HCT116 (cell line): ENCODE measurements around the gene GLTP. TPM values are rescaled to one million over a fixed set of nuclear protein-coding genes. Genes with fewer than 3 reads are reported as not detected.

Experiments
- ATAC-seq: fragments of 200-7000 bp; cut with Tn5 transposase; 2 replicates; pipeline ENCODE4 v1.9.1; 2020; ENCODE audit warnings: mild to moderate bottlenecking, moderate library complexity
- BruUV-seq: library from RNA; stranded (reverse); fragments of 400-500 nt; replicated peaks from 2 replicates; lab custom pipeline; 2021; lab: Mats Ljungman, UMichigan
- CTCF ChIA-PET: fragments of 300-600 bp; sonication (Branson Sonifier 250); formaldehyde crosslinking; loops from one replicate; lab custom pipeline; 2021; ENCODE audit warnings: antibody characterized with exemption; lab: Charles Lee
- POLR2A ChIA-PET: fragments of 300-600, 350-600 bp; sonication (Branson Sonifier 250); formaldehyde crosslinking; loops from one replicate; lab custom pipeline; 2021; ENCODE audit warnings: antibody characterized with exemption; lab: Charles Lee
- RAD21 ChIA-PET, 2 experiments: fragments of 300-600 bp; sonication (Branson Sonifier 250); formaldehyde crosslinking; loops; one replicate each; lab custom pipeline; 2023; ENCODE audit warnings: low total read pairs in 2 of 2; ENCODE audit not compliant: uncharacterized antibody in 2 of 2, unreplicated experiment in 2 of 2, low non-redundant PET in 1 of 2; lab: Charles Lee
- DNase-seq: peaks from one replicate; pipeline ENCODE4 v3.0.0-alpha.2; 2010; ENCODE audit warnings: low read depth, low spot score
- H2AFZ ChIP-seq: fragments of 200-600 bp; shearing (Covaris generic), sonication (generic); 2 replicates; pipeline ENCODE4 v1.6.1; 2017; ENCODE audit warnings: low read depth, mixed run types, mixed read lengths, antibody characterized with exemption, low read length; ENCODE audit not compliant: poor library complexity, severe bottlenecking
- H3K27ac ChIP-seq: 2 replicates; pipeline ENCODE4 v1.5.1; 2012; ENCODE audit warnings: low read depth, low read length
- H3K27me3 ChIP-seq: fragments of 200-600 bp; sonication (generic); 2 replicates; pipeline ENCODE4 v1.6.1; 2016; ENCODE audit warnings: mixed run types, low read length, mixed read lengths; ENCODE audit not compliant: insufficient read depth
- H3K36me3 ChIP-seq, 2 experiments: fragments of 200-500 bp in 1 of 2; fragments of 200-600 bp in 1 of 2; sonication (Bioruptor generic) in 1 of 2; sonication (generic) in 1 of 2; 2 replicates each; pipeline versions ENCODE4 v1.5.1 to v1.6.1; 2014 to 2016; ENCODE audit warnings: low read length in 2 of 2, inconsistent platforms in 1 of 2, mixed read lengths in 1 of 2, mixed run types in 1 of 2; ENCODE audit not compliant: insufficient read depth in 2 of 2, control insufficient read depth in 1 of 2
- H3K4me1 ChIP-seq, 2 experiments: fragments of 200-600 bp in 1 of 2; sonication (generic) in 1 of 2; 2 replicates each; pipeline versions ENCODE4 v1.5.1 to v1.6.1; 2012 to 2017; ENCODE audit warnings: low read length in 2 of 2, inconsistent platforms in 1 of 2, mild to moderate bottlenecking in 1 of 2, mixed read lengths in 1 of 2, mixed run types in 1 of 2, moderate library complexity in 1 of 2; ENCODE audit not compliant: insufficient read depth in 2 of 2, control insufficient read depth in 1 of 2
- H3K4me2 ChIP-seq: fragments of 200-600 bp; sonication (generic); 2 replicates; pipeline ENCODE4 v1.6.1; 2017; ENCODE audit warnings: mixed run types, low read length, mixed read lengths
- H3K4me3 ChIP-seq, 2 experiments: fragments of 200-600 bp in 1 of 2; sonication (generic) in 1 of 2; replicated peaks in 1 of 2; 2 replicates each; pipeline ENCODE4 v1.5.1; 2011 to 2016; ENCODE audit warnings: low read length in 2 of 2, control low read depth in 1 of 2, low read depth in 1 of 2, mild to moderate bottlenecking in 1 of 2, mixed read lengths in 1 of 2, mixed run types in 1 of 2
- H3K79me2 ChIP-seq: fragments of 200-600 bp; sonication (generic); 2 replicates; pipeline ENCODE4 v1.6.1; 2017; ENCODE audit warnings: mild to moderate bottlenecking, mixed run types, low read length, moderate library complexity, mixed read lengths; ENCODE audit not compliant: insufficient read depth
- H3K9ac ChIP-seq: fragments of 200-600 bp; sonication (generic); 2 replicates; pipeline ENCODE4 v1.6.1; 2016; ENCODE audit warnings: low read length, mixed read lengths
- H3K9me2 ChIP-seq: fragments of 200-600 bp; sonication (generic), shearing (Covaris generic); 2 replicates; pipeline ENCODE4 v1.6.1; 2017; ENCODE audit warnings: mixed run types, mild to moderate bottlenecking, moderate library complexity; ENCODE audit not compliant: insufficient read depth
- H3K9me3 ChIP-seq, 2 experiments: fragments of 200-500 bp in 1 of 2; fragments of 200-600 bp in 1 of 2; sonication (Bioruptor generic) in 1 of 2; sonication (generic) in 1 of 2; 2 replicates each; pipeline ENCODE4 v1.6.1; 2014 to 2017; ENCODE audit warnings: low read length in 2 of 2, mixed read lengths in 2 of 2, inconsistent platforms in 1 of 2, low read depth in 1 of 2, mild to moderate bottlenecking in 1 of 2, mixed run types in 1 of 2, moderate library complexity in 1 of 2; ENCODE audit not compliant: control insufficient read depth in 1 of 2, insufficient read depth in 1 of 2
- H4K20me1 ChIP-seq: fragments of 200-600 bp; sonication (generic), shearing (Covaris generic); 2 replicates; pipeline ENCODE4 v1.6.1; 2017; ENCODE audit warnings: mixed run types, mild to moderate bottlenecking, moderate library complexity; ENCODE audit not compliant: insufficient read depth
- CTCF ChIP-seq, 3 experiments: fragments of 200-600 bp in 1 of 3; sonication (generic) in 1 of 3; IDR thresholded peaks in 2 of 3; conservative IDR thresholded peaks in 1 of 3; 2 replicates each; pipeline ENCODE4 v1.5.1; 2012 to 2017; ENCODE audit warnings: low read depth in 2 of 3, low read length in 2 of 3, antibody characterized with exemption in 1 of 3, borderline replicate concordance in 1 of 3, control low read depth in 1 of 3, mild to moderate bottlenecking in 1 of 3, mixed read lengths in 1 of 3, mixed run types in 1 of 3, moderate library complexity in 1 of 3; ENCODE audit not compliant: insufficient read depth in 1 of 3
- ELF1 ChIP-seq: IDR thresholded peaks from 2 replicates; pipeline ENCODE4 v1.6.1; 2012; ENCODE audit warnings: low read depth, borderline replicate concordance
- EZH2 ChIP-seq: fragments of 200-600 bp; sonication (generic); IDR thresholded peaks from 2 replicates; pipeline ENCODE4 v1.6.1; 2017; ENCODE audit warnings: antibody characterized with exemption, mixed run types
- POLR2AphosphoS5 ChIP-seq: IDR thresholded peaks from 2 replicates; pipeline ENCODE4 v1.6.1; 2011; ENCODE audit warnings: mild to moderate bottlenecking, low read depth, low read length, moderate library complexity
- RAD21 ChIP-seq: IDR thresholded peaks from 2 replicates; pipeline ENCODE4 v1.6.1; 2012; ENCODE audit warnings: low read depth, mild to moderate bottlenecking
- TCF7L2 ChIP-seq: IDR thresholded peaks from 2 replicates; pipeline ENCODE4 v1.7.0; 2011; ENCODE audit warnings: borderline replicate concordance, inconsistent platforms; ENCODE audit not compliant: insufficient read depth, insufficient read length; ENCODE audit errors: extremely low read depth
- ZBTB33 ChIP-seq: IDR thresholded peaks from 2 replicates; pipeline ENCODE4 v1.6.1; 2011; ENCODE audit warnings: mild to moderate bottlenecking, low read length, moderate library complexity; ENCODE audit not compliant: insufficient replicate concordance; ENCODE audit errors: extremely low read depth
- intact Hi-C: fragments of 100-400 bp; cut with micrococcal nuclease; formaldehyde crosslinking; loops from 2 replicates; pipeline ENCODE4 v1.10.0; 2022
- total RNA-seq: library from RNA; stranded (reverse); gene quantifications from one replicate; pipeline ENCODE4 v1.2.1, GENCODE V29; 2021; ENCODE audit not compliant: unreplicated experiment
- TF ChIP-seq, protein P1 (sequence below): IDR thresholded peaks from 2 replicates; pipeline ENCODE4 v1.6.1; 2012; ENCODE audit warnings: low read depth

GLTP gene
- total RNA-seq, 1 experiment from 2014 or later = 26.6 TPM

DNA sequence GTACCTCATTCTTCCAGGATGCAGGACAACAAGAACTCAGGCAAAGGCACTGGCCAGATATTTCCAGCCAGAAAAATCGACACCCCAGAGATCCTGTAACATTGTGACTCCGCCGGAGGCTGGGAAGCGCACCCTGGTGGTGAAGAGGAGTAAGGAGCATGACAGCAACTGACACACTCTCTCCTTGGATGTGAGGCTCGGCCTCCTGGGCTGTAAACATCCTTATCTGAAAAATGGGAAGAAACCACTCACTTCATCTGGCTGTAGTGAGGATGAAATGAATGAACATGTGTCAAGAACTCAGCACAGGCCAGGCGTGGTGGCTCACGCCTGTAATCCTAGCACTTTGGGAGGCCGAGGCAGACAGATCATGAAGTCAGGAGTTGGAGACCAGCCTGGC, 47.3 kb upstream of the GLTP start:
- H3K36me3 ChIP-seq = peaks cover 0 to 7% of the 10 kb centered on the region in 2 experiments; a peak in 2 of 4 replicates
- H3K27me3 ChIP-seq = no peaks in the 10 kb centered on the region
- intact Hi-C loops = loop anchor here (1.0 kb wide), 1 partner anchor 74 kb away; no protein-coding TSS in a partner anchor
- H3K9ac ChIP-seq = no peak overlapping the region
- POLR2A ChIA-PET = no interaction called here
- no peak overlapping the region for H3K4me3 ChIP-seq
- peak; percentile 94 for ATAC-seq
- RAD21 ChIA-PET = interaction anchor here in 1 of 2 experiments (0.5 kb wide), 1 partner anchor 9 kb away, joined by 3 read pairs; no protein-coding TSS in a partner anchor
- H3K4me1 ChIP-seq = no peaks in the 10 kb centered on the region
- no peak overlapping the region for H3K4me2 ChIP-seq
- no peaks in the 10 kb centered on the region for H3K79me2 ChIP-seq
- peak; percentile 28 for DNase-seq
- no peak for TF ChIP-seq ELF1
- peak; percentile 68 for TF ChIP-seq RAD21
- TF ChIP-seq, protein P1, sequence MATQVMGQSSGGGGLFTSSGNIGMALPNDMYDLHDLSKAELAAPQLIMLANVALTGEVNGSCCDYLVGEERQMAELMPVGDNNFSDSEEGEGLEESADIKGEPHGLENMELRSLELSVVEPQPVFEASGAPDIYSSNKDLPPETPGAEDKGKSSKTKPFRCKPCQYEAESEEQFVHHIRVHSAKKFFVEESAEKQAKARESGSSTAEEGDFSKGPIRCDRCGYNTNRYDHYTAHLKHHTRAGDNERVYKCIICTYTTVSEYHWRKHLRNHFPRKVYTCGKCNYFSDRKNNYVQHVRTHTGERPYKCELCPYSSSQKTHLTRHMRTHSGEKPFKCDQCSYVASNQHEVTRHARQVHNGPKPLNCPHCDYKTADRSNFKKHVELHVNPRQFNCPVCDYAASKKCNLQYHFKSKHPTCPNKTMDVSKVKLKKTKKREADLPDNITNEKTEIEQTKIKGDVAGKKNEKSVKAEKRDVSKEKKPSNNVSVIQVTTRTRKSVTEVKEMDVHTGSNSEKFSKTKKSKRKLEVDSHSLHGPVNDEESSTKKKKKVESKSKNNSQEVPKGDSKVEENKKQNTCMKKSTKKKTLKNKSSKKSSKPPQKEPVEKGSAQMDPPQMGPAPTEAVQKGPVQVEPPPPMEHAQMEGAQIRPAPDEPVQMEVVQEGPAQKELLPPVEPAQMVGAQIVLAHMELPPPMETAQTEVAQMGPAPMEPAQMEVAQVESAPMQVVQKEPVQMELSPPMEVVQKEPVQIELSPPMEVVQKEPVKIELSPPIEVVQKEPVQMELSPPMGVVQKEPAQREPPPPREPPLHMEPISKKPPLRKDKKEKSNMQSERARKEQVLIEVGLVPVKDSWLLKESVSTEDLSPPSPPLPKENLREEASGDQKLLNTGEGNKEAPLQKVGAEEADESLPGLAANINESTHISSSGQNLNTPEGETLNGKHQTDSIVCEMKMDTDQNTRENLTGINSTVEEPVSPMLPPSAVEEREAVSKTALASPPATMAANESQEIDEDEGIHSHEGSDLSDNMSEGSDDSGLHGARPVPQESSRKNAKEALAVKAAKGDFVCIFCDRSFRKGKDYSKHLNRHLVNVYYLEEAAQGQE = no peak
- peak; percentile 65 to 83 (median 81); a peak in 5 of 6 replicates for TF ChIP-seq CTCF (IDR thresholded peaks at IDR 0.05 in 2 of 3, conservative IDR thresholded peaks at IDR 0.05 in 1 of 3; ENCODE audit: borderline replicate concordance in 1 of 3, insufficient read depth in 1 of 3, low read depth in 2 of 3, low read length in 2 of 3)
- no peak for TF ChIP-seq POLR2AphosphoS5
- TF ChIP-seq EZH2 = no peak
- no peak for TF ChIP-seq ZBTB33
- TF ChIP-seq TCF7L2 = no peak
- CTCF ChIA-PET = interaction anchor here (0.7 to 1.4 kb wide), 4 partner anchors 13 to 121 kb away, joined by 3 to 4 read pairs (median 3); no protein-coding TSS in a partner anchor
- BruUV-seq = no TSS peak
- H3K9me2 ChIP-seq = no peaks in the 10 kb centered on the region
- H3K27ac ChIP-seq = no peak overlapping the region
- no peaks in the 10 kb centered on the region for H4K20me1 ChIP-seq
- H2AFZ ChIP-seq = no peak overlapping the region
- H3K9me3 ChIP-seq = no peaks in the 10 kb centered on the region
